ENCODE measurements around the gene ANO3. TPM values are rescaled to one million over a fixed set of nuclear protein-coding genes. Genes with fewer than 3 reads are reported as not detected.

The ANO3 gene
- polyA plus RNA-seq, 1 experiment: 3.0 TPM

- CTCF ChIA-PET: no interaction called here
- Histone ChIP-seq H3K36me3 (ENCODE audit: control insufficient read depth, insufficient read depth, low read length) (no peaks in the 10 kb centered on the region), H3K27me3 (ENCODE audit: control insufficient read depth, insufficient read depth, low read length) (no peaks in the 10 kb centered on the region), H3K4me3 (ENCODE audit: low read depth, low read length) (no peak overlapping the region)
- POLR2A ChIA-PET: no interaction called here
- no peak for DNase-seq (ENCODE audit: low read depth)
- TF ChIP-seq CTCF (IDR thresholded peaks at IDR 0.05; ENCODE audit: insufficient read depth, low read depth, low read length): no peak
Measured at GRCh38 chr11:26465274-26465673, 133.3 kb downstream of the ANO3 start.

GRCh38 chr11:26467506-26467905 lies 135.6 kb downstream of the ANO3 start:
- H3K27me3 ChIP-seq (ENCODE audit: control insufficient read depth, insufficient read depth, low read length): no peaks in the 10 kb centered on the region
- no peak for DNase-seq (ENCODE audit: low read depth)
- H3K4me3 ChIP-seq (ENCODE audit: low read depth, low read length): no peak overlapping the region
- CTCF ChIA-PET: no interaction called here
- TF ChIP-seq CTCF (IDR thresholded peaks at IDR 0.05; ENCODE audit: insufficient read depth, low read depth, low read length): no peak
- H3K36me3 ChIP-seq (ENCODE audit: control insufficient read depth, insufficient read depth, low read length): no peaks in the 10 kb centered on the region
- POLR2A ChIA-PET: no interaction called here

GRCh38 chr11:26470992-26471391 lies 139.1 kb downstream of the ANO3 start:
- Histone ChIP-seq H3K27me3 (ENCODE audit: control insufficient read depth, insufficient read depth, low read length) (no peaks in the 10 kb centered on the region), H3K36me3 (ENCODE audit: control insufficient read depth, insufficient read depth, low read length) (no peaks in the 10 kb centered on the region), H3K4me3 (ENCODE audit: low read depth, low read length) (no peak overlapping the region)
- no peak for DNase-seq (ENCODE audit: low read depth)
- POLR2A ChIA-PET: no interaction called here
- CTCF ChIA-PET: no interaction called here
- no peak for TF ChIP-seq CTCF (IDR thresholded peaks at IDR 0.05; ENCODE audit: insufficient read depth, low read depth, low read length)

- ChIA-PET POLR2A (no interaction called here), CTCF (no interaction called here)
- no peaks in the 10 kb centered on the region for H3K36me3 ChIP-seq (ENCODE audit: control insufficient read depth, insufficient read depth, low read length)
- no peaks in the 10 kb centered on the region for H3K27me3 ChIP-seq (ENCODE audit: control insufficient read depth, insufficient read depth, low read length)
- no peak for TF ChIP-seq CTCF (IDR thresholded peaks at IDR 0.05; ENCODE audit: insufficient read depth, low read depth, low read length)
- H3K4me3 ChIP-seq (ENCODE audit: low read depth, low read length): no peak overlapping the region
- DNase-seq (ENCODE audit: low read depth): no peak
Measured at GRCh38 chr11:26473216-26474194, 141.6 kb downstream of the ANO3 start.

- Histone ChIP-seq H3K27me3 (ENCODE audit: control insufficient read depth, insufficient read depth, low read length) (no peaks in the 10 kb centered on the region), H3K36me3 (ENCODE audit: control insufficient read depth, insufficient read depth, low read length) (no peaks in the 10 kb centered on the region), H3K4me3 (ENCODE audit: low read depth, low read length) (no peak overlapping the region)
- ChIA-PET CTCF (no interaction called here), POLR2A (no interaction called here)
- DNase-seq (ENCODE audit: low read depth): no peak
- no peak for TF ChIP-seq CTCF (IDR thresholded peaks at IDR 0.05; ENCODE audit: insufficient read depth, low read depth, low read length)
Measured at GRCh38 chr11:26474401-26474800, 142.5 kb downstream of the ANO3 start.

All from BJ (cell line).